Measurements from ENCODE around the gene ARHGEF28.

Gene ARHGEF28

GRCh38 chr5:73815631-73816030 is 189.6 kb downstream of the ARHGEF28 start:
- H3K4me3 ChIP-seq (ENCODE audit: low read depth, low read length): no peak overlapping the region
- TF ChIP-seq MAX (IDR thresholded peaks at IDR 0.05; ENCODE audit: low read depth, low read length) (no peak), CTCF (IDR thresholded peaks at IDR 0.05; ENCODE audit: low read depth, low read length) (no peak), MYC (IDR thresholded peaks at IDR 0.05; ENCODE audit: low read depth, low read length) (no peak), POLR2A (IDR thresholded peaks at IDR 0.05; ENCODE audit: extremely low read depth, insufficient read length) (no peak)
- DNase-seq (ENCODE audit: low read depth): no peak

GRCh38 chr5:73816656-73817420 is 190.8 kb downstream of the ARHGEF28 start:
- no peak overlapping the region for H3K4me3 ChIP-seq (ENCODE audit: low read depth, low read length)
- DNase-seq (ENCODE audit: low read depth): no peak
- no peak for TF ChIP-seq CTCF (IDR thresholded peaks at IDR 0.05; ENCODE audit: low read depth, low read length)
- no peak for TF ChIP-seq POLR2A (IDR thresholded peaks at IDR 0.05; ENCODE audit: extremely low read depth, insufficient read length)
- TF ChIP-seq MYC (IDR thresholded peaks at IDR 0.05; ENCODE audit: low read depth, low read length): no peak
- TF ChIP-seq MAX (IDR thresholded peaks at IDR 0.05; ENCODE audit: low read depth, low read length): no peak

GRCh38 chr5:73818357-73818756 is 192.4 kb downstream of the ARHGEF28 start:
- no peak for DNase-seq (ENCODE audit: low read depth)

GRCh38 chr5:73820326-73820725 is 194.3 kb downstream of the ARHGEF28 start:
- DNase-seq (ENCODE audit: low read depth): no peak
- no peak overlapping the region for H3K4me3 ChIP-seq (ENCODE audit: low read depth, low read length)
- TF ChIP-seq MYC (IDR thresholded peaks at IDR 0.05; ENCODE audit: low read depth, low read length): no peak
- TF ChIP-seq MAX (IDR thresholded peaks at IDR 0.05; ENCODE audit: low read depth, low read length): no peak
- TF ChIP-seq CTCF (IDR thresholded peaks at IDR 0.05; ENCODE audit: low read depth, low read length): no peak

More at GRCh38 chr5:73818357-73818756, 192.4 kb downstream of the ARHGEF28 start:
- TF ChIP-seq POLR2A (IDR thresholded peaks at IDR 0.05; ENCODE audit: extremely low read depth, insufficient read length) (no peak), CTCF (IDR thresholded peaks at IDR 0.05; ENCODE audit: low read depth, low read length) (no peak), MAX (IDR thresholded peaks at IDR 0.05; ENCODE audit: low read depth, low read length) (no peak), MYC (IDR thresholded peaks at IDR 0.05; ENCODE audit: low read depth, low read length) (no peak)
- no peak overlapping the region for H3K4me3 ChIP-seq (ENCODE audit: low read depth, low read length)

GRCh38 chr5:73821003-73821402 is 195.0 kb downstream of the ARHGEF28 start:
- TF ChIP-seq MYC (IDR thresholded peaks at IDR 0.05; ENCODE audit: low read depth, low read length) (no peak), MAX (IDR thresholded peaks at IDR 0.05; ENCODE audit: low read depth, low read length) (no peak), POLR2A (IDR thresholded peaks at IDR 0.05; ENCODE audit: extremely low read depth, insufficient read length) (no peak), CTCF (IDR thresholded peaks at IDR 0.05; ENCODE audit: low read depth, low read length) (no peak)
- H3K4me3 ChIP-seq (ENCODE audit: low read depth, low read length): no peak overlapping the region
- no peak for DNase-seq (ENCODE audit: low read depth)

All from NB4 (cell line).